Kidney (tissue), 22 donors: Measurements from ENCODE around the gene ZNF561. TPM values are rescaled to one million over a fixed set of nuclear protein-coding genes. Genes with fewer than 3 reads are reported as not detected.

Experiments used
- DNase-seq, 5 donors: peaks; one replicate each; pipeline ENCODE4 v3.0.0-alpha.2; 2013 to 2020
- FAIRE-seq: peaks from 2 replicates; lab custom pipeline; 2012; peaks lifted over from hg19 to GRCh38; lab: Jason Lieb, UNC
- H3K27ac ChIP-seq, 2 donors: one replicate each; pipeline ENCODE4 v1.7.0; 2013; ENCODE audit warnings: low read depth in 2 of 2, low read length in 2 of 2, inconsistent platforms in 1 of 2
- H3K27me3 ChIP-seq: one replicate; pipeline ENCODE4 v1.7.1; 2013; ENCODE audit warnings: low read length, inconsistent platforms; ENCODE audit not compliant: control insufficient read depth, insufficient read depth
- H3K36me3 ChIP-seq, 3 donors: one replicate each; pipeline versions ENCODE4 v1.7.0 to v1.7.1; 2013; ENCODE audit warnings: low read length in 3 of 3, control low read depth in 1 of 3, inconsistent platforms in 1 of 3; ENCODE audit not compliant: insufficient read depth in 3 of 3, control insufficient read depth in 2 of 3
- H3K4me1 ChIP-seq, 3 donors: one replicate each; pipeline versions ENCODE4 v1.7.0 to v1.7.1; 2013; ENCODE audit warnings: low read length in 3 of 3, inconsistent platforms in 1 of 3, low read depth in 1 of 3; ENCODE audit not compliant: control insufficient read depth in 2 of 3, insufficient read depth in 2 of 3
- H3K4me3 ChIP-seq, 3 donors: one replicate each; pipeline versions ENCODE4 v1.7.0 to v1.8.1; 2013; ENCODE audit warnings: low read length in 3 of 3, control low read depth in 1 of 3, inconsistent platforms in 1 of 3
- H3K9ac ChIP-seq, 3 donors: one replicate each; pipeline versions ENCODE4 v1.7.0 to v1.7.1; 2013; ENCODE audit warnings: low read length in 3 of 3, control low read depth in 1 of 3, inconsistent platforms in 1 of 3
- H3K9me3 ChIP-seq, 3 donors: one replicate each; pipeline versions ENCODE4 v1.7.0 to v1.7.1; 2013; ENCODE audit warnings: low read length in 3 of 3, control low read depth in 1 of 3, inconsistent platforms in 1 of 3; ENCODE audit not compliant: control insufficient read depth in 2 of 3, insufficient read depth in 1 of 3
- CTCF ChIP-seq: IDR thresholded peaks from 3 replicates; pipeline ENCODE4 v1.5.1; 2012; ENCODE audit warnings: mild to moderate bottlenecking, moderate library complexity, borderline replicate concordance; ENCODE audit not compliant: insufficient read depth; ENCODE audit errors: extremely low read depth
- intact Hi-C: fragments of 100-400 bp; cut with DNase I; formaldehyde crosslinking; loops from one replicate; pipeline ENCODE4 v1.11.1; 2022
- long read RNA-seq, 10 donors: library from polyadenylated mRNA in 1 of 10; unstranded in 1 of 10; transcript quantifications; one replicate each; pipeline ENCODE4 v2.0.0 and lab custom pipeline, GENCODE V29; 2021 to 2026
- polyA plus RNA-seq: library from polyadenylated mRNA; stranded (reverse); fragments of 350-450 nt; fragmentation: Illumina TruSeq; extraction: RNeasy Lipid Tissue Mini Kit (QIAGEN cat#74804); gene quantifications from one replicate; pipeline ENCODE4 v1.2.3, GENCODE V29; 2014; ENCODE audit warnings: low read depth, low replicate concordance; ENCODE audit not compliant: insufficient read depth
- total RNA-seq: library from RNA; stranded (reverse); fragmentation: NEBNext Ultra II Directional; extraction: Animal tissue kit (Norgen Biotek cat#: 25700); gene quantifications from one replicate; pipeline ENCODE4 v1.2.1, GENCODE V29; 2021
- donor health status: control.
- donor health status: control.
- donor health status: control.
- donor health status: control.
- donor health status: control.
- donor health status: DM: yes; HTN: yes; CAD: no.
- donor health status: Normal renal cell carcinoma (clear cell type).

Gene ZNF561
- total RNA-seq (35.5 TPM), polyA plus RNA-seq (13.3 TPM)
- long read RNA-seq, donor 1, full-length matches to known transcripts = 7 of 12 reads
- long read RNA-seq, donor 1, partial matches to known transcripts = 5 of 12 reads
- long read RNA-seq, donor 1, other reads (novel, unspliced or antisense) = 0 of 12 reads
- long read RNA-seq, donor 2, full-length matches to known transcripts = 9 of 9 reads
- long read RNA-seq, donor 2, partial matches to known transcripts = 0 of 9 reads
- long read RNA-seq, donor 2, other reads (novel, unspliced or antisense) = 0 of 9 reads
- long read RNA-seq, donor 3, full-length matches to known transcripts = 6 of 6 reads
- long read RNA-seq, donor 3, partial matches to known transcripts = 0 of 6 reads
- long read RNA-seq, donor 3, other reads (novel, unspliced or antisense) = 0 of 6 reads
- long read RNA-seq, donor 4, full-length matches to known transcripts = 6 of 11 reads
- long read RNA-seq, donor 4, partial matches to known transcripts = 5 of 11 reads
- long read RNA-seq, donor 4, other reads (novel, unspliced or antisense) = 0 of 11 reads
- long read RNA-seq, donor 5 = 0 reads
- long read RNA-seq, donor 6, full-length matches to known transcripts = 6 of 36 reads
- long read RNA-seq, donor 6, partial matches to known transcripts = 24 of 36 reads
- long read RNA-seq, donor 6, other reads (novel, unspliced or antisense) = 6 of 36 reads
- long read RNA-seq, donor 7, full-length matches to known transcripts = 4 of 9 reads
- long read RNA-seq, donor 7, partial matches to known transcripts = 0 of 9 reads
- long read RNA-seq, donor 7, other reads (novel, unspliced or antisense) = 5 of 9 reads
- long read RNA-seq, donor 8, full-length matches to known transcripts = 2 of 2 reads
- long read RNA-seq, donor 8, partial matches to known transcripts = 0 of 2 reads
- long read RNA-seq, donor 8, other reads (novel, unspliced or antisense) = 0 of 2 reads
- long read RNA-seq, donor 9, full-length matches to known transcripts = 3 of 3 reads
- long read RNA-seq, donor 9, partial matches to known transcripts = 0 of 3 reads
- long read RNA-seq, donor 9, other reads (novel, unspliced or antisense) = 0 of 3 reads
- long read RNA-seq, donor 10, full-length matches to known transcripts = 3 of 10 reads
- long read RNA-seq, donor 10, partial matches to known transcripts = 7 of 10 reads
- long read RNA-seq, donor 10, other reads (novel, unspliced or antisense) = 0 of 10 reads

GRCh38 chr19:9621156-9622037 lies at the start of gene ZNF561:
Gene ZNF561, minus strand, starts transcription at chr19:9621232. Its CDS starts 1,776 bp downstream, at chr19:9619456.
- intact Hi-C loops = loop anchor here (10.0 kb wide), 1 partner anchor 163 kb away; no protein-coding TSS in a partner anchor
- Histone ChIP-seq H3K27ac (peak within 1 kb of the TSS; percentile 91 to 98), H3K36me3 (peaks cover 12 to 17% (median 12%) of the 10 kb centered on the region in 3 donors), H3K9ac (peak within 1 kb of the TSS; percentile 74 to 98 (median 98)), H3K4me1 (peaks cover 3 to 13% (median 9%) of the 10 kb centered on the region in 3 donors), H3K4me3 (peak within 1 kb of the TSS; percentile 91 to 100 (median 98)), H3K9me3 (peaks cover 0 to 2% (median 0%) of the 10 kb centered on the region in 3 donors), H3K27me3 (no peaks in the 10 kb centered on the region)
- no peak for TF ChIP-seq CTCF
- no peak for FAIRE-seq
- DNase-seq = peak; percentile 92 to 95 (median 94)

GRCh38 chr19:9668544-9668943 lies 47.5 kb upstream of the ZNF561 start:
- TF ChIP-seq CTCF = no peak
- DNase-seq (no peak), FAIRE-seq (no peak)
- intact Hi-C loops = no loop called here
- H3K36me3 ChIP-seq = peaks cover 0 to 2% (median 0%) of the 10 kb centered on the region in 3 donors
- H3K4me3 ChIP-seq = no peak overlapping the region
- H3K4me1 ChIP-seq = no peaks in the 10 kb centered on the region
- H3K9ac ChIP-seq = no peak overlapping the region
- H3K9me3 ChIP-seq = peaks cover 0 to 19% (median 4%) of the 10 kb centered on the region in 3 donors
- no peaks in the 10 kb centered on the region for H3K27me3 ChIP-seq
- H3K27ac ChIP-seq = no peak overlapping the region

GRCh38 chr19:9667898-9668297 lies 46.9 kb upstream of the ZNF561 start:
- DNase-seq (no peak), FAIRE-seq (no peak)
- intact Hi-C loops = no loop called here
- Histone ChIP-seq H3K9ac (no peak overlapping the region), H3K27me3 (no peaks in the 10 kb centered on the region), H3K36me3 (peaks cover 0 to 2% (median 0%) of the 10 kb centered on the region in 3 donors), H3K9me3 (peaks cover 0 to 19% (median 3%) of the 10 kb centered on the region in 3 donors), H3K27ac (no peak overlapping the region), H3K4me1 (no peaks in the 10 kb centered on the region), H3K4me3 (no peak overlapping the region)
- no peak for TF ChIP-seq CTCF
